NB4 (cell line): ENCODE measurements around the gene LCA5L.

Source experiments
- DNase-seq: peaks from one replicate; pipeline ENCODE4 v3.0.0; 2010; ENCODE audit warnings: low read depth
- H3K4me3 ChIP-seq: one replicate; pipeline ENCODE4 v1.5.1; 2011; ENCODE audit warnings: mild to moderate bottlenecking, low read depth, low read length, moderate library complexity
- MAX ChIP-seq: IDR thresholded peaks from 2 replicates; pipeline ENCODE4 v1.6.1; 2011; ENCODE audit warnings: low read depth, low read length
- MYC ChIP-seq: IDR thresholded peaks from 2 replicates; pipeline ENCODE4 v1.6.1; 2011; ENCODE audit warnings: low read depth, low read length
- POLR2A ChIP-seq: IDR thresholded peaks from 2 replicates; pipeline ENCODE4 v1.6.1; 2011; ENCODE audit warnings: mild to moderate bottlenecking; ENCODE audit not compliant: insufficient read length; ENCODE audit errors: extremely low read depth
- TF ChIP-seq, protein P1 (sequence below): IDR thresholded peaks from one replicate; pipeline ENCODE4 v1.5.1; 2012; ENCODE audit warnings: low read depth, low read length

LCA5L gene

DNA sequence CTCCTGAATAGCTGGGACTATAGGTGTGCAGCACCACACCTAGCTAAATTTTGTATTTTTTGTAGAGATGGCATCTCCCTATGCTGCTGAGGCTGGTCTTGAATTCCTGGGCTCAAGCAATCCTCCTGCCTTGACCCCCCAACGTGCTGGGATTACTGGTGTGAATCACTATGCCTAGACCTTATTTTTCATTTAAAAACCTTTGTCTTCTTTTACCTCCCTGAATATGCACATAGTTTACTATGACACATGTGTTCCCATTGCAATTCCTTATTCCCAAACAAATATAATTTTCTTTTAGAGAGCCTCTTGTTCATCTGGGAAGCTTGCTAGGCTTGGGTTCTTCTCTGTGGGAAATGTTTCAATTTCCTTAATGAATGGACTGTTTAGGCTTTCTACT is 23.0 kb upstream of the LCA5L start:
- H3K4me3 ChIP-seq: no peak overlapping the region
- TF ChIP-seq MAX (no peak), MYC (no peak), POLR2A (no peak)
- TF ChIP-seq, protein P1, sequence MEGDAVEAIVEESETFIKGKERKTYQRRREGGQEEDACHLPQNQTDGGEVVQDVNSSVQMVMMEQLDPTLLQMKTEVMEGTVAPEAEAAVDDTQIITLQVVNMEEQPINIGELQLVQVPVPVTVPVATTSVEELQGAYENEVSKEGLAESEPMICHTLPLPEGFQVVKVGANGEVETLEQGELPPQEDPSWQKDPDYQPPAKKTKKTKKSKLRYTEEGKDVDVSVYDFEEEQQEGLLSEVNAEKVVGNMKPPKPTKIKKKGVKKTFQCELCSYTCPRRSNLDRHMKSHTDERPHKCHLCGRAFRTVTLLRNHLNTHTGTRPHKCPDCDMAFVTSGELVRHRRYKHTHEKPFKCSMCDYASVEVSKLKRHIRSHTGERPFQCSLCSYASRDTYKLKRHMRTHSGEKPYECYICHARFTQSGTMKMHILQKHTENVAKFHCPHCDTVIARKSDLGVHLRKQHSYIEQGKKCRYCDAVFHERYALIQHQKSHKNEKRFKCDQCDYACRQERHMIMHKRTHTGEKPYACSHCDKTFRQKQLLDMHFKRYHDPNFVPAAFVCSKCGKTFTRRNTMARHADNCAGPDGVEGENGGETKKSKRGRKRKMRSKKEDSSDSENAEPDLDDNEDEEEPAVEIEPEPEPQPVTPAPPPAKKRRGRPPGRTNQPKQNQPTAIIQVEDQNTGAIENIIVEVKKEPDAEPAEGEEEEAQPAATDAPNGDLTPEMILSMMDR: no peak
- no peak for DNase-seq

GRCh38 chr21:39467746-39468145 is 22.2 kb upstream of the LCA5L start:
- no peak for DNase-seq
- no peak overlapping the region for H3K4me3 ChIP-seq
- TF ChIP-seq MAX (no peak), POLR2A (no peak), MYC (no peak)
- TF ChIP-seq, protein P1: no peak

DNA sequence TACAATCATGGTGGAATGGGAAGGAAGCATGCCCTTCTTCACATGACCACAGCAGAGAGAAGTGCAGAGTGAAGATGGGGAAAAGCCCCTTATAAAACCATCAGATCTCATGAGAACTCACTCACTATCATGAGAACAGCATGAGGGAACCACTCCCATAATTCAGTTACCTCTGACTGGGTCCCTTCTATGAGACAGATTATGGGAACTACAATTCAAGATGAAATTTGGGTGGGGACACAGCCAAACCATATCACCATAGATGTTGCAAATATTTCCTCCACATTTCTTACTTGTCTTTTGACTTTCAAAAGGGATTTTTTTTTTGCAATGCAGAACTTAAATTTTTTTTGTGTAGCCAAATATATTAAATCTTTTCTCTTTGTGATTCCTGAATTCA is 21.0 kb upstream of the LCA5L start:
- DNase-seq: no peak
- no peak overlapping the region for H3K4me3 ChIP-seq
- TF ChIP-seq MAX: no peak
- no peak for TF ChIP-seq POLR2A
- TF ChIP-seq MYC: no peak
- TF ChIP-seq, protein P1: no peak

DNA sequence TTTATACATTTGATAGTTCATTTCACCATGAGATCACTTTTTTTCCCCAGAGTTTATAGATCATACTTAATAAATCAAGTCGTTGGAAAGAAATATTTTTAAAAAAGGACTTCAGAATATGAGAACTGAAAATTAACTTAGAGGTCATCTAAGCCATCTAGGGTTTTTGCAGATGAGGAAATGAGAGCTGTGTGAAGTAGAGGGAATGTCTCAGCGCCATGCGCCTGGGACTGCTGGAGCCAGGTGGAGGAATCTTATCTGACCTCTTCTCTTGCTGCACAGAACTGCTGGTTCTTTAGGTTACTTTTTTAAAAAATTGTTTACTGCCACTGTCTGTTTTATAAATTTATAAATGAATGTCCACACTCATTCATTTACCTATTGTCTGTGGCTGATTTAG is 17.7 kb upstream of the LCA5L start:
- TF ChIP-seq POLR2A: no peak
- TF ChIP-seq, protein P1: no peak
- no peak for TF ChIP-seq MAX
- no peak for DNase-seq

DNA sequence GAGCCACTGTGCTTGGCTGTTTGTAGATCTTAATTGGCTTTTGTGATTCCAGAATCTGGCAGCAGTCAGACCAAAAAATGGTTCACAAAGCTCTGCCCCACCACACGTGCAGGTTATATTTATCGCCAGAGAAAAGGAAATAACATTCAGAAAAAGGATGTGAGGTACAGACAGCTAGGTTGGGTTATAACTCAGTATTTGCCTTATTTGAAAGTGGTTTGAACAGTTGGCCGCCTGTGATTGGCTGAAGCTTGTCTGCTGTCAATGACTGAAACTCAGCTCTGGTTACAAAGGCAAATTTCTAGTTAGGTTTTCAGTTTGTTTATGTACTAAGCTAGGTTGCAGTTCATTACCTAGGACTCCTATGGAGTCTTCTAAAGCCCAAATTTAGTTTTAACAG is 15.8 kb upstream of the LCA5L start:
- H3K4me3 ChIP-seq: no peak overlapping the region
- DNase-seq: no peak
- TF ChIP-seq POLR2A (no peak), MYC (no peak), MAX (no peak)
- TF ChIP-seq, protein P1: no peak

More for the DNA sequence above, 17.7 kb upstream of the LCA5L start:
- no peak overlapping the region for H3K4me3 ChIP-seq

GRCh38 chr21:39456665-39457064 is 11.1 kb upstream of the LCA5L start:
- TF ChIP-seq MYC (no peak), POLR2A (no peak), MAX (no peak)
- TF ChIP-seq, protein P1: no peak
- no peak overlapping the region for H3K4me3 ChIP-seq
- peak; percentile 11 for DNase-seq
